PC-3 (cell line): Measurements from ENCODE around the gene RGS12. TPM values are rescaled to one million over a fixed set of nuclear protein-coding genes. Genes with fewer than 3 reads are reported as not detected.

Source experiments
- ATAC-seq: fragments of 200-7000 bp; cut with Tn5 transposase; 2 replicates; pipeline ENCODE4 v1.9.1; 2020; ENCODE audit warnings: mild to moderate bottlenecking, moderate library complexity
- BruUV-seq: library from RNA; stranded (reverse); fragments of 400-500 nt; replicated peaks from 2 replicates; lab custom pipeline; 2021; lab: Mats Ljungman, UMichigan
- CTCF ChIA-PET: fragments of 300-600 bp; sonication (Branson Sonifier 250); formaldehyde crosslinking; loops from one replicate; lab custom pipeline; 2022; ENCODE audit warnings: antibody characterized with exemption; lab: Charles Lee
- POLR2A ChIA-PET: fragments of 300-600 bp; sonication (Branson Sonifier 250); formaldehyde crosslinking; loops from one replicate; lab custom pipeline; 2022; ENCODE audit warnings: antibody characterized with exemption; ENCODE audit not compliant: unreplicated experiment; lab: Charles Lee
- DNase-seq: peaks from one replicate; pipeline ENCODE4 v3.0.0-alpha.2; 2015
- H2AFZ ChIP-seq: fragments of 300-600 bp; sonication (generic); 2 replicates; pipeline ENCODE4 v1.6.0; 2016; ENCODE audit warnings: antibody characterized with exemption, low read length
- H3F3A ChIP-seq: fragments of 300-600 bp; sonication (generic); one replicate; pipeline ENCODE4 v1.6.0; 2017; ENCODE audit warnings: antibody characterized with exemption, low read length, control low read depth, mild to moderate bottlenecking; ENCODE audit not compliant: unreplicated experiment
- H3K27ac ChIP-seq: fragments of 300-600 bp; sonication (generic); 2 replicates; pipeline ENCODE4 v1.5.1; 2016; ENCODE audit warnings: mild to moderate bottlenecking, low read length
- H3K27me3 ChIP-seq: fragments of 300-600 bp; sonication (generic); 2 replicates; pipeline ENCODE4 v1.6.1; 2016; ENCODE audit warnings: low read length, mixed read lengths
- H3K36me3 ChIP-seq: fragments of 300-600 bp; sonication (generic); 2 replicates; pipeline ENCODE4 v1.6.1; 2016; ENCODE audit warnings: low read depth, mixed run types, low read length, mixed read lengths
- H3K4me1 ChIP-seq: fragments of 300-600 bp; sonication (generic); 2 replicates; pipeline ENCODE4 v1.5.1; 2016; ENCODE audit warnings: low read length; ENCODE audit not compliant: insufficient read depth
- H3K4me2 ChIP-seq: fragments of 300-600 bp; sonication (generic); 2 replicates; pipeline ENCODE4 v1.6.0; 2016; ENCODE audit warnings: low read length
- H3K4me3 ChIP-seq: fragments of 300-600 bp; sonication (generic); 2 replicates; pipeline ENCODE4 v1.5.1; 2016; ENCODE audit warnings: mild to moderate bottlenecking, low read length, mixed read lengths
- H3K79me2 ChIP-seq: fragments of 300-600 bp; sonication (generic); 2 replicates; pipeline ENCODE4 v1.6.1; 2017; ENCODE audit warnings: low read length, mixed read lengths
- H3K9ac ChIP-seq: fragments of 300-600 bp; sonication (generic); 2 replicates; pipeline ENCODE4 v1.6.0; 2016; ENCODE audit warnings: mild to moderate bottlenecking, low read length
- H3K9me2 ChIP-seq: fragments of 300-600 bp; sonication (generic); replicated peaks from 2 replicates; pipeline ENCODE4 v1.6.1; 2016; ENCODE audit warnings: mixed run types, low read length, mixed read lengths
- H3K9me3 ChIP-seq: fragments of 300-600 bp; sonication (generic); 2 replicates; pipeline ENCODE4 v1.6.1; 2016; ENCODE audit warnings: low read length, mixed read lengths
- H4K20me1 ChIP-seq: fragments of 300-600 bp; sonication (generic); 2 replicates; pipeline ENCODE4 v1.6.1; 2016; ENCODE audit warnings: low read length, mixed read lengths
- EZH2 ChIP-seq: fragments of 300-600 bp; sonication (generic); IDR thresholded peaks from one replicate; pipeline ENCODE4 v1.6.1; 2017; ENCODE audit warnings: antibody characterized with exemption, mild to moderate bottlenecking, low read length; ENCODE audit not compliant: unreplicated experiment
- EZH2phosphoT487 ChIP-seq: fragments of 300-600 bp; sonication (generic); IDR thresholded peaks from 2 replicates; pipeline ENCODE4 v1.6.1; 2018; ENCODE audit warnings: mild to moderate bottlenecking, antibody characterized with exemption, low read length, borderline replicate concordance
- intact Hi-C: fragments of 100-400 bp; cut with micrococcal nuclease; formaldehyde crosslinking; loops from 2 replicates; pipeline ENCODE4 v1.9.0; 2023
- total RNA-seq: library from RNA; depleted of rRNA; stranded (reverse); fragments of >200 nt; gene quantifications from 2 replicates; pipeline ENCODE4 v1.2.3, GENCODE V29; 2014
- TF ChIP-seq, protein P1 (sequence below): fragments of 300-600 bp; sonication (generic); conservative IDR thresholded peaks from 2 replicates; pipeline ENCODE4 v1.5.1; 2017; ENCODE audit warnings: antibody characterized with exemption, low read depth, mild to moderate bottlenecking, low read length

RGS12 gene
- total RNA-seq, 1 experiment from 2014 or later, result 10.3 TPM

DNA sequence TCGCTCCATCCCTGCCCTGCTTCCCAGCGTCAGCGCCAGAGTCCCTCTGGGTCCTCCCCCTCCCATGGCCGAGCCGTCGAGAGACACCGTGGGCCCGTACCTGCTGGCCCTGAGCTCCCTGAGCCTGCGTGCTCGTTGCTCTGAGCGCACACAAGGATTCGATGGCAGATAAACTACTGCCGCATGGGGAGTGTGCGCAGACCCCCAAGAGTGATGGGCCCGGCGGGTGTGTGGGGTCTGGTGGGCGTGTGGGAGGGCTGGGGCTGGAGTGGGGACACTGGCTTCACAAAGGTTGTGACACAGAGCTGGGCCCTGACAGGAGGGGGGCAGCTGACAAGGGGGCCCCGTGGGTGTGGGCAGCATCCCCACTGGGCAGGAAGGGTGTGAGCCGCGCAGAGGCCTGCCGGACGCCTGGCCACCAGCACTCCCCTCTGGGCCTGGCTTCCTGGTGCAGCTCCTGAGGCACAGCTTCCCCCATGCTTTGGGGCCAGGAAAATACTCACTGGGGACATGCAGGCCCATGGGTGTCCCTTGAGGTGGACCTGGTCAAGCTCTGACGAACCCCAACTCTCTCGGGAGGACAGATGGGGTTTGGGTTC lies 4.8 kb upstream of the RGS12 start:
- H2AFZ ChIP-seq, result no peak overlapping the region
- no peaks in the 10 kb centered on the region for H3K79me2 ChIP-seq
- DNase-seq (no peak), ATAC-seq (no peak)
- H3K4me2 ChIP-seq, result no peak overlapping the region
- H3K9me2 ChIP-seq, result no peaks in the 10 kb centered on the region
- ChIA-PET POLR2A (no interaction called here), CTCF (no interaction called here)
- no peaks in the 10 kb centered on the region for H3K36me3 ChIP-seq
- no peaks in the 10 kb centered on the region for H3K9me3 ChIP-seq
- intact Hi-C loops, result no loop called here
- H3K9ac ChIP-seq, result no peak overlapping the region
- TF ChIP-seq EZH2phosphoT487 (no peak), EZH2 (no peak)
- TF ChIP-seq, protein P1, sequence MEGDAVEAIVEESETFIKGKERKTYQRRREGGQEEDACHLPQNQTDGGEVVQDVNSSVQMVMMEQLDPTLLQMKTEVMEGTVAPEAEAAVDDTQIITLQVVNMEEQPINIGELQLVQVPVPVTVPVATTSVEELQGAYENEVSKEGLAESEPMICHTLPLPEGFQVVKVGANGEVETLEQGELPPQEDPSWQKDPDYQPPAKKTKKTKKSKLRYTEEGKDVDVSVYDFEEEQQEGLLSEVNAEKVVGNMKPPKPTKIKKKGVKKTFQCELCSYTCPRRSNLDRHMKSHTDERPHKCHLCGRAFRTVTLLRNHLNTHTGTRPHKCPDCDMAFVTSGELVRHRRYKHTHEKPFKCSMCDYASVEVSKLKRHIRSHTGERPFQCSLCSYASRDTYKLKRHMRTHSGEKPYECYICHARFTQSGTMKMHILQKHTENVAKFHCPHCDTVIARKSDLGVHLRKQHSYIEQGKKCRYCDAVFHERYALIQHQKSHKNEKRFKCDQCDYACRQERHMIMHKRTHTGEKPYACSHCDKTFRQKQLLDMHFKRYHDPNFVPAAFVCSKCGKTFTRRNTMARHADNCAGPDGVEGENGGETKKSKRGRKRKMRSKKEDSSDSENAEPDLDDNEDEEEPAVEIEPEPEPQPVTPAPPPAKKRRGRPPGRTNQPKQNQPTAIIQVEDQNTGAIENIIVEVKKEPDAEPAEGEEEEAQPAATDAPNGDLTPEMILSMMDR, result no peak
- no TSS peak for BruUV-seq
- H3F3A ChIP-seq, result no peaks in the 10 kb centered on the region
- H3K27ac ChIP-seq, result no peak overlapping the region
- H3K27me3 ChIP-seq, result no peaks in the 10 kb centered on the region
- H3K4me3 ChIP-seq, result no peak overlapping the region
- peaks cover 8% of the 10 kb centered on the region; the same call in 1 of the 2 replicates for H3K4me1 ChIP-seq
- H4K20me1 ChIP-seq, result no peaks in the 10 kb centered on the region

GRCh38 chr4:3288571-3289094 lies 4.2 kb upstream of the RGS12 start:
- Histone ChIP-seq H3K27ac (no peak overlapping the region), H3K9me3 (no peaks in the 10 kb centered on the region), H4K20me1 (no peaks in the 10 kb centered on the region), H3K9ac (no peak overlapping the region), H3K79me2 (peaks cover 3% of the 10 kb centered on the region), H3F3A (no peaks in the 10 kb centered on the region), H3K36me3 (no peaks in the 10 kb centered on the region), H2AFZ (no peak overlapping the region), H3K4me2 (no peak overlapping the region), H3K9me2 (no peaks in the 10 kb centered on the region), H3K4me3 (no peak overlapping the region), H3K4me1 (peaks cover 9% of the 10 kb centered on the region; the same call in 1 of the 2 replicates), H3K27me3 (no peaks in the 10 kb centered on the region)
- intact Hi-C loops, result no loop called here
- no TSS peak for BruUV-seq
- ATAC-seq (no peak), DNase-seq (no peak)
- POLR2A ChIA-PET, result no interaction called here
- TF ChIP-seq EZH2 (no peak), EZH2phosphoT487 (no peak)
- TF ChIP-seq, protein P1, result no peak
- CTCF ChIA-PET, result no interaction called here

- H3K27ac ChIP-seq, result no peak overlapping the region
- ATAC-seq, result no peak
- CTCF ChIA-PET, result interaction anchor here (0.7 kb wide), 1 partner anchor 44 kb away, joined by 4 read pairs; no protein-coding TSS in a partner anchor
These were observed 2.3 kb upstream of the RGS12 start for GRCh38 chr4:3290476-3290875.

More at GRCh38 chr4:3290476-3290875, 2.3 kb upstream of the RGS12 start:
- Histone ChIP-seq H3K4me1 (peaks cover 14% of the 10 kb centered on the region; the same call in 1 of the 2 replicates), H3K4me3 (no peak overlapping the region), H3F3A (no peaks in the 10 kb centered on the region), H3K9me2 (no peaks in the 10 kb centered on the region), H3K79me2 (peaks cover 14% of the 10 kb centered on the region), H3K4me2 (no peak overlapping the region), H3K36me3 (no peaks in the 10 kb centered on the region), H3K9me3 (no peaks in the 10 kb centered on the region), H2AFZ (no peak overlapping the region), H3K9ac (no peak overlapping the region), H4K20me1 (no peaks in the 10 kb centered on the region), H3K27me3 (no peaks in the 10 kb centered on the region)
- no TSS peak for BruUV-seq
- no peak for DNase-seq
- intact Hi-C loops, result no loop called here
- POLR2A ChIA-PET, result no interaction called here
- TF ChIP-seq EZH2phosphoT487 (no peak), EZH2 (no peak)
- TF ChIP-seq, protein P1, result no peak
